ENCODE data around the gene NFATC4. TPM values are rescaled to one million over a fixed set of nuclear protein-coding genes. Genes with fewer than 3 reads are reported as not detected.

NFATC4 gene
- total and polyA plus RNA-seq, 5 donors from 2014 or later, result not detected

DNA sequence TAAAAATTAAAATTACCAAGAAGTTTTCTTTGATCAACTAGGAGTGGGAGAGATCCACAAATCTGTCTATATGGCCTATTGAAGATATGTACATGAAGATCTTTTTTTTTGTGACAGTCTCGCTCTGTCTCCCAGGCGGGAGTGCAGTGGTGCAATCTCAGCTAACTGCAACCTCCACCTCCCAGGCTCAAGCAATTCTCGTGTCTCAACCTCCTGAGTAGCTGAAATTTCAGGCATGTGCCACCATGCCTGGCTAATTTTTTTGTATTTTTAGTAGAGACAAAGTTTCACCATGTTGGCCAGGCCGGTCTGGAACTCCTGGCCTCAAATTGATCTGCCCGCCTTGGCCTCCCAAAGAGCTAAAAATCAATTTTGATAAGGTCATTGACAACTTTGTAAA, 4.6 kb upstream of the NFATC4 start:
- H3K9me3 ChIP-seq (ENCODE audit: control insufficient read depth in 2 of 2, low read length in 2 of 2), result no peaks in the 10 kb centered on the region
- no peaks in the 10 kb centered on the region for H3K36me3 ChIP-seq (ENCODE audit: control insufficient read depth, insufficient read depth, low read length)
- Mint-ChIP-seq H3K4me3 (no peak overlapping the region), H3K27me3 (peaks cover 66% of the 10 kb centered on the region), H3K9me3 (peaks cover 0 to 6% (median 3%) of the 10 kb centered on the region in 7 donors), H3K36me3 (no peaks in the 10 kb centered on the region), H3K27ac (no peak overlapping the region), H3K4me1 (peaks cover 0 to 25% (median 16%) of the 10 kb centered on the region in 4 donors)
- ATAC-seq (ENCODE audit: low read depth in 2 of 2) (no peak), DNase-seq (no peak)
- no peak overlapping the region for H3K27ac ChIP-seq (ENCODE audit: insufficient read depth, low read length, poor library complexity, severe bottlenecking)
- no peak overlapping the region for H3K4me3 ChIP-seq (ENCODE audit: low read depth, low read length)
- peaks cover 35% of the 10 kb centered on the region for H3K27me3 ChIP-seq (ENCODE audit: control insufficient read depth, insufficient read depth, low read length)
- H3K4me1 ChIP-seq (ENCODE audit: control insufficient read depth, insufficient read depth, low read length, poor library complexity, severe bottlenecking), result peaks cover 31% of the 10 kb centered on the region

DNA sequence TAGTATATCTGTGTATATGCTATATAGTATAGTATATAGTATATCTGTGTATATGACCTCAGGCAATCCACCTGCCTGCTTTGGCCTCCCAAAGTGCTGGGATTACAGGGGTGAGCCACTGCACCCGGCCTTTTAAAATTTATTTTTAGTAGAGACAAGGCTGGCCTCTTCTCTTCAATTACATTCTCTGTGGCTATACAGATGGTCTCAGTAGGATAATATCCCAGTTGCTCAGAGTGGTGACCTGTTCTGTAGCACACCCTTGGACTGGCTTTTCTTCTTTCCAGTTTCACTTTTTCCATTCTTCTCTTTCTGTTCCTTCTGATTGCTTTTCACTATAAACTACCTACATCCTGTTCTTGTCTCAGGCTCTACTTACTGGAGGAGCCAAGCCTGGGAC, 3.1 kb upstream of the NFATC4 start:
- Mint-ChIP-seq H3K27me3 (peaks cover 71% of the 10 kb centered on the region), H3K9me3 (peaks cover 0 to 5% (median 1%) of the 10 kb centered on the region in 7 donors)

DNA sequence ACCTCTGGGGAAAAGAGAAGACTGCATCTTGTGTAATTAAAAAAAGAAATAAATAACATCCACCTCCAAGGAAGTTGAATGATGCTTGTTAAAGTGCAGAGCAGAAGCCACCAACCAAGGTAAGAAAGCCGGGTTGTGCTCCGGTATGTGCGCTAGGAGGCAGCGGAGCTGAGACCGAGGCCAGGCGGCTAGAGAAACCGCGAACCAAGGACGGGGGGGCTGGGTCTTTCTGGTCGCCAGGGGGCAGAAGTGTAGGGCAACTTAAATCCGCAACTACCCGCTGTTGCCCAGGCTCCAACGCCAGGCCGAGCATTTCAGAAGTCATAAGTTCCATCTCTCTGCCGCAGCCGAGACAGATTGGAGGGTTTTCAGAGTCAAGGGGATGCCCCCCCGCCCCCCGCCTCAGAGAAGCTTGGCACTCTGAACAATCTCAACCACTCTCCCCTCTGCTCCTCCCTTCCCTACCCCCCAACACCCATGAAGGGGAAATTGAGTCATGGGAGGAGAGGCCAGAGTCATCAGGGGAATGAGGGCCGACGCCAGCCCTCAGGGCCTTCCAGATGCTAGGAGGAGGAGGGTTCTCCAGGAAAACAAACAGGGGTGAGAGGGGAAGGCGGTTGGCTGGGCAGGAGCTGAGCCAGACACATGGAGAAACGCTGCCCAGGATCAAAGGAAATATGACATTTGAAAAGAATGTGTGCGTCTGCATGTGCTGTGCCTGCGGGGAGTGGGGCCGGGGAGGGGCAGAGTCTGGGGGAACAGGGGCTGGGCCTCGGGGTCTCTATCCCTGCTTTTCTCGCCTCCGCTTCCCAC, 2.2 kb upstream of the NFATC4 start:
- Mint-ChIP-seq H3K27me3 (peaks cover 68% of the 10 kb centered on the region), H3K27ac (no peak overlapping the region)

More for the DNA sequence above, 3.1 kb upstream of the NFATC4 start:
- Histone ChIP-seq H3K27ac (ENCODE audit: insufficient read depth, low read length, poor library complexity, severe bottlenecking) (no peak overlapping the region), H3K36me3 (ENCODE audit: control insufficient read depth, insufficient read depth, low read length) (no peaks in the 10 kb centered on the region), H3K27me3 (ENCODE audit: control insufficient read depth, insufficient read depth, low read length) (peaks cover 32% of the 10 kb centered on the region), H3K9me3 (ENCODE audit: control insufficient read depth in 2 of 2, low read length in 2 of 2) (no peaks in the 10 kb centered on the region), H3K4me1 (ENCODE audit: control insufficient read depth, insufficient read depth, low read length, poor library complexity, severe bottlenecking) (peaks cover 37% of the 10 kb centered on the region), H3K4me3 (ENCODE audit: low read depth, low read length) (no peak overlapping the region)
- Mint-ChIP-seq H3K4me1 (peaks cover 0 to 30% (median 16%) of the 10 kb centered on the region in 4 donors), H3K4me3 (no peak overlapping the region), H3K27ac (no peak overlapping the region), H3K36me3 (no peaks in the 10 kb centered on the region)
- ATAC-seq (ENCODE audit: low read depth in 2 of 2), result no peak
- no peak for DNase-seq

DNA sequence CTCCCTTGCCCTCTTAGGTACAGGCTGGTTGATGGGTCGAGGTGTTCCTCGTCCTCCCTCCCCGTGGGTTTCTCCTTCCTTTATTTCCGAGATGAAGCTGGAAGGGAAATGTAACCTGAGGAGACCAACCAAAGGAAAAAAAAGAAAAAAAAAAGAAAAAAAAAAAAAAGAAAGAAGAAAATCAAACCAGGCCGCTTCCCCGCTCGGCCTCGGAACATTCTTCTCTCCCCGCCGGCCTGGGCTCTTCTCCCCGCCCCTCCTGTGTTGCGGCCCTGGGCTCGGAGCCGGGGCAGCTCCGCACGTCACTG, 1.6 kb upstream of the NFATC4 start:
- Histone ChIP-seq H3K27ac (ENCODE audit: insufficient read depth, low read length, poor library complexity, severe bottlenecking) (no peak overlapping the region), H3K9me3 (ENCODE audit: control insufficient read depth in 2 of 2, low read length in 2 of 2) (no peaks in the 10 kb centered on the region), H3K27me3 (ENCODE audit: control insufficient read depth, insufficient read depth, low read length) (peaks cover 31% of the 10 kb centered on the region), H3K4me1 (ENCODE audit: control insufficient read depth, insufficient read depth, low read length, poor library complexity, severe bottlenecking) (peaks cover 37% of the 10 kb centered on the region), H3K36me3 (ENCODE audit: control insufficient read depth, insufficient read depth, low read length) (no peaks in the 10 kb centered on the region), H3K4me3 (ENCODE audit: low read depth, low read length) (no peak overlapping the region)
- Mint-ChIP-seq H3K9me3 (no peaks in the 10 kb centered on the region), H3K4me3 (peak overlapping the region in 1 of 4 donors; percentile 71), H3K36me3 (no peaks in the 10 kb centered on the region), H3K27ac (no peak overlapping the region), H3K27me3 (peaks cover 70% of the 10 kb centered on the region), H3K4me1 (peaks cover 0 to 30% (median 16%) of the 10 kb centered on the region in 4 donors)
- no peak for DNase-seq
- ATAC-seq (ENCODE audit: low read depth in 2 of 2), result no peak

More for the DNA sequence above, 2.2 kb upstream of the NFATC4 start:
- H3K9me3 ChIP-seq (ENCODE audit: control insufficient read depth in 2 of 2, low read length in 2 of 2), result no peaks in the 10 kb centered on the region
- Mint-ChIP-seq H3K36me3 (no peaks in the 10 kb centered on the region), H3K4me1 (peaks cover 0 to 30% (median 16%) of the 10 kb centered on the region in 4 donors), H3K9me3 (no peaks in the 10 kb centered on the region), H3K4me3 (peak overlapping the region; percentile 15 to 85 (median 75))
- no peak overlapping the region for H3K4me3 ChIP-seq (ENCODE audit: low read depth, low read length)
- no peak overlapping the region for H3K27ac ChIP-seq (ENCODE audit: insufficient read depth, low read length, poor library complexity, severe bottlenecking)
- ATAC-seq (ENCODE audit: low read depth in 2 of 2), result peak; percentile 65 to 79
- peaks cover 28% of the 10 kb centered on the region for H3K27me3 ChIP-seq (ENCODE audit: control insufficient read depth, insufficient read depth, low read length)
- no peaks in the 10 kb centered on the region for H3K36me3 ChIP-seq (ENCODE audit: control insufficient read depth, insufficient read depth, low read length)
- peaks cover 37% of the 10 kb centered on the region for H3K4me1 ChIP-seq (ENCODE audit: control insufficient read depth, insufficient read depth, low read length, poor library complexity, severe bottlenecking)
- peak; percentile 27 to 87 (median 48) for DNase-seq

DNA sequence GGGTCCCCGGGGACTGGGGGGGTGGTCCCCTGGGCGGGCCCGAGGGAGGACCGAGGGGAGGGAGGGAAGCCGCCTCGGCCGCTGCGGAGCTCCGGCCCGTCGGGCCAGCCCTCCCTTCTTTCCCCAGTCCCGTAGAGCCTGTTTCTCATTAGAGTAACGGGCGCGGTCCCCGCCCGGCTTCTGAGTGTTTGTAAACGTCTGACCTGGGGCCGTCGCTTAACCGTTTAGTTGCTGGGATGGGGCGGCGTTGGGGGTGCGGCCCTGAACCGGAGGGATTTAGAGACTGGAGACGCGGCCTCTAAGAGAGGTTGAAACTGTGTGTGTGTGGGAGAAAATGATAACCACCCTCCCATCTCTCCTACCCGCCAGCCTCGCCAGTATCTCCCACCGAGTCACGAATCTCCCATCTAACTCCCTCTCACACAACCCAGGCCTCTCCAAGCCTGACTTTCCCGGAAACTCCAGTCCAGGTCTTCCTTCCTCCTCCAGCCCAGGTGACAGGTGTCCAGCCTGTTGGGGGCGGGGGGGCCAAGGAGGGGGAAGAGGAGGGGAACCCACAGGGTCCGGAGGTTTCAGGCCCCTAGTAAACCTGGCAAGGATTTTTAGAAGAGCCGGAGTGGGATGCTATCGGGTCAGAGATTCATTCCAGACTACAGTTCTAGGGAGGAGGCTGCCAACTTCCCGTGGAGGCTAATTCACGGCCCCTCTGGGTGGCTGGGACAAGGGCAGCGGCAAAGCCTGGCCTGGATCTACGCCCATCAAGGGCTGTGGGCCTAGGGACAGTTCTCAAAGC, 1.1 kb upstream of the NFATC4 start:
- peaks cover 37% of the 10 kb centered on the region for H3K4me1 ChIP-seq (ENCODE audit: control insufficient read depth, insufficient read depth, low read length, poor library complexity, severe bottlenecking)
- H3K27ac ChIP-seq (ENCODE audit: insufficient read depth, low read length, poor library complexity, severe bottlenecking), result no peak overlapping the region
- Mint-ChIP-seq H3K9me3 (no peaks in the 10 kb centered on the region), H3K4me1 (peaks cover 0 to 30% (median 16%) of the 10 kb centered on the region in 4 donors), H3K4me3 (peak overlapping the region; percentile 5 to 82 (median 54)), H3K27ac (no peak overlapping the region), H3K27me3 (peaks cover 69% of the 10 kb centered on the region), H3K36me3 (no peaks in the 10 kb centered on the region)
- no peak overlapping the region for H3K4me3 ChIP-seq (ENCODE audit: low read depth, low read length)
- no peaks in the 10 kb centered on the region for H3K9me3 ChIP-seq (ENCODE audit: control insufficient read depth in 2 of 2, low read length in 2 of 2)
- peaks cover 30% of the 10 kb centered on the region for H3K27me3 ChIP-seq (ENCODE audit: control insufficient read depth, insufficient read depth, low read length)
- DNase-seq (peak in 2 of 3 donors; percentile 24 to 25), ATAC-seq (ENCODE audit: low read depth in 2 of 2) (peak in 1 of 2 donors; percentile 20)
- H3K36me3 ChIP-seq (ENCODE audit: control insufficient read depth, insufficient read depth, low read length), result no peaks in the 10 kb centered on the region

DNA sequence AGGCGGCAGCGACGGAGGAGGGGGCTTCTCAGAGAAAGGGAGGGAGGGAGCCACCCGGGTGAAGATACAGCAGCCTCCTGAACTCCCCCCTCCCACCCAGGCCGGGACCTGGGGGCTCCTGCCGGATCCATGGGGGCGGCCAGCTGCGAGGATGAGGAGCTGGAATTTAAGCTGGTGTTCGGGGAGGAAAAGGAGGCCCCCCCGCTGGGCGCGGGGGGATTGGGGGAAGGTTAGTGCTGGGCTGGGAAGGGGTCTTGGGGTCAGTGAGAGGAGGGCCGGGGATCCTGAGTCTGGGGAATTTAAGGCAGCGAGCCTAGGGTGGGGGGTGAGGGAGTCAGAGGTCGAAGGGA, 203 bp downstream of the NFATC4 start:
- no peak overlapping the region for H3K27ac ChIP-seq (ENCODE audit: insufficient read depth, low read length, poor library complexity, severe bottlenecking)
- H3K4me3 ChIP-seq (ENCODE audit: low read depth, low read length), result no peak overlapping the region
- Mint-ChIP-seq H3K4me3 (peak overlapping the region in 2 of 4 donors; percentile 7 to 29), H3K27ac (no peak overlapping the region), H3K4me1 (peaks cover 0 to 30% (median 16%) of the 10 kb centered on the region in 4 donors), H3K36me3 (no peaks in the 10 kb centered on the region), H3K27me3 (peaks cover 67% of the 10 kb centered on the region), H3K9me3 (no peaks in the 10 kb centered on the region)
- no peaks in the 10 kb centered on the region for H3K36me3 ChIP-seq (ENCODE audit: control insufficient read depth, insufficient read depth, low read length)
- peaks cover 37% of the 10 kb centered on the region for H3K4me1 ChIP-seq (ENCODE audit: control insufficient read depth, insufficient read depth, low read length, poor library complexity, severe bottlenecking)
- DNase-seq (no peak), ATAC-seq (ENCODE audit: low read depth in 2 of 2) (no peak)
- peaks cover 26% of the 10 kb centered on the region for H3K27me3 ChIP-seq (ENCODE audit: control insufficient read depth, insufficient read depth, low read length)
- no peaks in the 10 kb centered on the region for H3K9me3 ChIP-seq (ENCODE audit: control insufficient read depth in 2 of 2, low read length in 2 of 2)

DNA sequence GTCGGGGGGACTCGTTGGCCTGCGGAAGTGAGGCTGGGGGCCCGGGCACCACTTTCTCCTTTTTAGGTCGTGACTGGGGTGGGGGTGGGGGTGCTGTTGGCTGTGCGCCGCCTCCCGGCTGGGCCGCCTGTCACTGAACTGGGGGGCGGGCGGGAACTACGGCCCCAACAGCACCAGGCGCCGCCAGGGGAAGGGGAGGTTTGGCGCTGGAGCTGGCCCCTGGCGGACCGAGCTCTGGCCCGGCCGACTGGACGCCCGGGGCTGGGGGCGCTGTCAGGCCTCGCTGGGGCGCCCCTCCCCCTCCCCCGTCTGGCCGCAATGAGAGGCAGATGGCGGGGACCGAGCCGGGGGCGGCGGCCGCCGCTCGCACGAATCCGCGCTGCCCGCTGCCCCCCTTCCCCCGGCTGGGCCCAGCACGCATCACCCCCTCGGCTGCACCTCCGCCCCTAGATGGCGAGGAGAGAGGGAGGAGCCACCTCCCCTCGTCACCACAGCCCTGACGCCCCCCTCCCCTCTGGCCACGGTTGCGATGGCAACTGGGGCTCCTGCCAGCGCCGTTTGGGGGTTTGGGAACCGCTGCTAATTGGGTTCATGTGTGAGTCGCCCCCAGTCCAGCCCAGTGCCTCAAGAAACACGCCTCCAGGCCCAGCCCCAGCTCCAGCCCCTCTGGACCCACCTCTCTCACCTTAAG, 723 bp downstream of the NFATC4 start:
- Mint-ChIP-seq H3K27ac (no peak overlapping the region), H3K4me1 (peaks cover 0 to 30% (median 16%) of the 10 kb centered on the region in 4 donors), H3K36me3 (no peaks in the 10 kb centered on the region), H3K4me3 (peak overlapping the region in 3 of 4 donors; percentile 21 to 51 (median 41)), H3K27me3 (peaks cover 67% of the 10 kb centered on the region), H3K9me3 (no peaks in the 10 kb centered on the region)
- Histone ChIP-seq H3K27me3 (ENCODE audit: control insufficient read depth, insufficient read depth, low read length) (peaks cover 24% of the 10 kb centered on the region), H3K9me3 (ENCODE audit: control insufficient read depth in 2 of 2, low read length in 2 of 2) (no peaks in the 10 kb centered on the region), H3K36me3 (ENCODE audit: control insufficient read depth, insufficient read depth, low read length) (no peaks in the 10 kb centered on the region), H3K27ac (ENCODE audit: insufficient read depth, low read length, poor library complexity, severe bottlenecking) (no peak overlapping the region), H3K4me3 (ENCODE audit: low read depth, low read length) (no peak overlapping the region), H3K4me1 (ENCODE audit: control insufficient read depth, insufficient read depth, low read length, poor library complexity, severe bottlenecking) (peaks cover 37% of the 10 kb centered on the region)
- no peak for ATAC-seq (ENCODE audit: low read depth in 2 of 2)
- DNase-seq, result peak; percentile 9 to 16 (median 10)
